GM23338 (cell line): ENCODE measurements around the gene CHN1. TPM values are rescaled to one million over a fixed set of nuclear protein-coding genes. Genes with fewer than 3 reads are reported as not detected.

ENCODE experiments used
- ETS1 ChIP-seq: IDR thresholded peaks from 2 replicates; pipeline ENCODE4 v1.6.1; 2016; ENCODE audit warnings: antibody characterized with exemption
- POLR2AphosphoS5 ChIP-seq: IDR thresholded peaks from 2 replicates; pipeline ENCODE4 v1.6.1; 2016; ENCODE audit warnings: antibody characterized with exemption, low read depth
- REST ChIP-seq: IDR thresholded peaks from one replicate; pipeline ENCODE4 v1.6.1; 2018; ENCODE audit warnings: antibody characterized with exemption; ENCODE audit not compliant: unreplicated experiment
- polyA plus RNA-seq: library from polyadenylated mRNA; unstranded; fragments of >200 nt; fragmentation: Nextera tagmentation; extraction: Ambion mirVana; gene quantifications from 2 replicates; pipeline ENCODE4 v1.2.1, GENCODE V29; 2016
- total RNA-seq: library from RNA; depleted of rRNA; stranded (reverse); fragments of >200 nt; shearing (Covaris generic); gene quantifications from 2 replicates; pipeline ENCODE4 v1.2.3, GENCODE V29; 2014
- TF ChIP-seq, protein P1 (sequence below): fragments of 250-450 bp; sonication (Bioruptor Pico); IDR thresholded peaks from 2 replicates; pipeline ENCODE4 v1.5.0; 2020; ENCODE audit warnings: mild to moderate bottlenecking, moderate library complexity
- TF ChIP-seq, protein P2 (sequence below), 2 experiments: fragments of 200-600 bp in 1 of 2; sonication (generic) in 1 of 2; conservative IDR thresholded peaks; 2 replicates each; pipeline versions ENCODE4 v1.5.1 to v1.6.1; 2016 to 2017; ENCODE audit warnings: antibody characterized with exemption in 2 of 2, low read depth in 2 of 2, mild to moderate bottlenecking in 2 of 2, moderate library complexity in 1 of 2

Gene CHN1
- total and polyA plus RNA-seq, 2 experiments from 2014 or later: 28.1 to 36.5 TPM

DNA sequence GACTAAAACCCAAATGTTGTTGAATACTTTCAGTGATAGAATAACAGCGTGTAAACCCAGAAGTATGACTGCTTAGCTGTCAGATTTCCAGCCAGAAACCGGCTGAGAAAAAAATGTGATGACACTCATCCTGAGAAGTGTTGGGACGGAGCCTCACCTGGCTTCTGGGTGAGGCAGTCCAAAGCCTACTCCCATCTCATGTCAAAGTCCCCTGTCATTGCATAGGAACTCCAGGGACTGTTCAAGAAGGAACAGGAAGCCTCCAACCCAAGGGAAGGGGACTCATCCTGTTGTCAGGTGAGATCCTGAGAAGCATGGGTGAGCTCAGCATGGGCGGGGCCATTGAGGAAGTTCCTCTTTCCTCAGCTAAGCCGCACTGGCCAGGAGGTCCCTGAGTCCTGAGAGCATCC lies 229.6 kb downstream of the CHN1 start (continued):
- TF ChIP-seq, protein P1, sequence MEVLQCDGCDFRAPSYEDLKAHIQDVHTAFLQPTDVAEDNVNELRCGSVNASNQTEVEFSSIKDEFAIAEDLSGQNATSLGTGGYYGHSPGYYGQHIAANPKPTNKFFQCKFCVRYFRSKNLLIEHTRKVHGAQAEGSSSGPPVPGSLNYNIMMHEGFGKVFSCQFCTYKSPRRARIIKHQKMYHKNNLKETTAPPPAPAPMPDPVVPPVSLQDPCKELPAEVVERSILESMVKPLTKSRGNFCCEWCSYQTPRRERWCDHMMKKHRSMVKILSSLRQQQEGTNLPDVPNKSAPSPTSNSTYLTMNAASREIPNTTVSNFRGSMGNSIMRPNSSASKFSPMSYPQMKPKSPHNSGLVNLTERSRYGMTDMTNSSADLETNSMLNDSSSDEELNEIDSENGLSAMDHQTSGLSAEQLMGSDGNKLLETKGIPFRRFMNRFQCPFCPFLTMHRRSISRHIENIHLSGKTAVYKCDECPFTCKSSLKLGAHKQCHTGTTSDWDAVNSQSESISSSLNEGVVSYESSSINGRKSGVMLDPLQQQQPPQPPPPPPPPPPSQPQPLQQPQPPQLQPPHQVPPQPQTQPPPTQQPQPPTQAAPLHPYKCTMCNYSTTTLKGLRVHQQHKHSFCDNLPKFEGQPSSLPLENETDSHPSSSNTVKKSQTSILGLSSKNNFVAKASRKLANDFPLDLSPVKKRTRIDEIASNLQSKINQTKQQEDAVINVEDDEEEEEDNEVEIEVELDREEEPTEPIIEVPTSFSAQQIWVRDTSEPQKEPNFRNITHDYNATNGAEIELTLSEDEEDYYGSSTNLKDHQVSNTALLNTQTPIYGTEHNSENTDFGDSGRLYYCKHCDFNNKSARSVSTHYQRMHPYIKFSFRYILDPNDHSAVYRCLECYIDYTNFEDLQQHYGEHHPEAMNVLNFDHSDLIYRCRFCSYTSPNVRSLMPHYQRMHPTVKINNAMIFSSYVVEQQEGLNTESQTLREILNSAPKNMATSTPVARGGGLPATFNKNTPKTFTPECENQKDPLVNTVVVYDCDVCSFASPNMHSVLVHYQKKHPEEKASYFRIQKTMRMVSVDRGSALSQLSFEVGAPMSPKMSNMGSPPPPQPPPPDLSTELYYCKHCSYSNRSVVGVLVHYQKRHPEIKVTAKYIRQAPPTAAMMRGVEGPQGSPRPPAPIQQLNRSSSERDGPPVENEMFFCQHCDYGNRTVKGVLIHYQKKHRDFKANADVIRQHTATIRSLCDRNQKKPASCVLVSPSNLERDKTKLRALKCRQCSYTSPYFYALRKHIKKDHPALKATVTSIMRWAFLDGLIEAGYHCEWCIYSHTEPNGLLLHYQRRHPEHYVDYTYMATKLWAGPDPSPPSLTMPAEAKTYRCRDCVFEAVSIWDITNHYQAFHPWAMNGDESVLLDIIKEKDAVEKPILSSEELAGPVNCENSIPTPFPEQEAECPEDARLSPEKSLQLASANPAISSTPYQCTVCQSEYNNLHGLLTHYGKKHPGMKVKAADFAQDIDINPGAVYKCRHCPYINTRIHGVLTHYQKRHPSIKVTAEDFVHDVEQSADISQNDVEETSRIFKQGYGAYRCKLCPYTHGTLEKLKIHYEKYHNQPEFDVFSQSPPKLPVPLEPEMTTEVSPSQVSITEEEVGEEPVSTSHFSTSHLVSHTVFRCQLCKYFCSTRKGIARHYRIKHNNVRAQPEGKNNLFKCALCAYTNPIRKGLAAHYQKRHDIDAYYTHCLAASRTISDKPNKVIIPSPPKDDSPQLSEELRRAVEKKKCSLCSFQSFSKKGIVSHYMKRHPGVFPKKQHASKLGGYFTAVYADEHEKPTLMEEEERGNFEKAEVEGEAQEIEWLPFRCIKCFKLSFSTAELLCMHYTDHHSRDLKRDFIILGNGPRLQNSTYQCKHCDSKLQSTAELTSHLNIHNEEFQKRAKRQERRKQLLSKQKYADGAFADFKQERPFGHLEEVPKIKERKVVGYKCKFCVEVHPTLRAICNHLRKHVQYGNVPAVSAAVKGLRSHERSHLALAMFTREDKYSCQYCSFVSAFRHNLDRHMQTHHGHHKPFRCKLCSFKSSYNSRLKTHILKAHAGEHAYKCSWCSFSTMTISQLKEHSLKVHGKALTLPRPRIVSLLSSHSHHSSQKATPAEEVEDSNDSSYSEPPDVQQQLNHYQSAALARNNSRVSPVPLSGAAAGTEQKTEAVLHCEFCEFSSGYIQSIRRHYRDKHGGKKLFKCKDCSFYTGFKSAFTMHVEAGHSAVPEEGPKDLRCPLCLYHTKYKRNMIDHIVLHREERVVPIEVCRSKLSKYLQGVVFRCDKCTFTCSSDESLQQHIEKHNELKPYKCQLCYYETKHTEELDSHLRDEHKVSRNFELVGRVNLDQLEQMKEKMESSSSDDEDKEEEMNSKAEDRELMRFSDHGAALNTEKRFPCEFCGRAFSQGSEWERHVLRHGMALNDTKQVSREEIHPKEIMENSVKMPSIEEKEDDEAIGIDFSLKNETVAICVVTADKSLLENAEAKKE (CRISPR knock-in tag): no peak
- TF ChIP-seq REST (no peak), POLR2AphosphoS5 (no peak), ETS1 (no peak)
- TF ChIP-seq, protein P2, sequence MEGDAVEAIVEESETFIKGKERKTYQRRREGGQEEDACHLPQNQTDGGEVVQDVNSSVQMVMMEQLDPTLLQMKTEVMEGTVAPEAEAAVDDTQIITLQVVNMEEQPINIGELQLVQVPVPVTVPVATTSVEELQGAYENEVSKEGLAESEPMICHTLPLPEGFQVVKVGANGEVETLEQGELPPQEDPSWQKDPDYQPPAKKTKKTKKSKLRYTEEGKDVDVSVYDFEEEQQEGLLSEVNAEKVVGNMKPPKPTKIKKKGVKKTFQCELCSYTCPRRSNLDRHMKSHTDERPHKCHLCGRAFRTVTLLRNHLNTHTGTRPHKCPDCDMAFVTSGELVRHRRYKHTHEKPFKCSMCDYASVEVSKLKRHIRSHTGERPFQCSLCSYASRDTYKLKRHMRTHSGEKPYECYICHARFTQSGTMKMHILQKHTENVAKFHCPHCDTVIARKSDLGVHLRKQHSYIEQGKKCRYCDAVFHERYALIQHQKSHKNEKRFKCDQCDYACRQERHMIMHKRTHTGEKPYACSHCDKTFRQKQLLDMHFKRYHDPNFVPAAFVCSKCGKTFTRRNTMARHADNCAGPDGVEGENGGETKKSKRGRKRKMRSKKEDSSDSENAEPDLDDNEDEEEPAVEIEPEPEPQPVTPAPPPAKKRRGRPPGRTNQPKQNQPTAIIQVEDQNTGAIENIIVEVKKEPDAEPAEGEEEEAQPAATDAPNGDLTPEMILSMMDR (conservative IDR thresholded peaks at IDR 0.05; ENCODE audit: low read depth in 2 of 2): no peak
